NCI-H1436 (cell line): ENCODE measurements around the gene THAP5.

Experiments used
- DNase-seq: peaks from one replicate; lab custom pipeline; 2025; lab: John Stamatoyannopoulos, UW

Gene THAP5

GRCh38 chr7:108533712-108534111 is 35.8 kb downstream of the THAP5 start:
- DNase-seq, result no peak

DNA sequence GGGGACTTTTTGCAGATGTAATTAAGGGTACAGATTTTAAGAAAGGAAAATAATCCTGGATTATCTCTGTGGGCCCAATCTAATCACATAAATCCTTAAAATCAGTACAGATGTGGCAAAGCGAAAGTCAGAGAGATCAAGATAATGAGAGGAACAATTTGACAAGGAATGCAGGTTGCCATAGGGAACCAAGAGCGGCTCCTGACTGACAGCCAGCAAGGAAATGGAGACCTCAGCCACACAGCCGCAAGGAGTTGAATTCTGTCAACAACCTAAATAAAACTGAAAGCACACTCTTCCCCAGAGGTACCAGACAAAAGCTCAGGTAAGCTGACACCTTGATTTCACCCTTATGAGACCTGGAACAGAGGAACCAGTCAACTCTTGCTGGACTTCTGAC is 40.2 kb downstream of the THAP5 start:
- peak; percentile 18 for DNase-seq

GRCh38 chr7:108528183-108528712 is 41.3 kb downstream of the THAP5 start:
- no peak for DNase-seq

DNA sequence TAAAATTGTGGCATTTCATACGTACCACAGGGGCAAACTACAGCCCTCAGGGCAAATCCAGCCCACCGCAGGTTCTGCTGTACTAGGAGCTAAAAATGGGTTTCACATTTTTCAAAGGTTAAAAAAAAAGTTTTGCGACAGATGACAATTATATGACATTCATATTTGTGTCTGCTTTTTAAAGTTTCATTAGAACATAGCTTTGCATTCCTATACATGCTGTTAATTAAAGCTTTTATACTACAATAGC is 42.8 kb downstream of the THAP5 start:
- no peak for DNase-seq

DNA sequence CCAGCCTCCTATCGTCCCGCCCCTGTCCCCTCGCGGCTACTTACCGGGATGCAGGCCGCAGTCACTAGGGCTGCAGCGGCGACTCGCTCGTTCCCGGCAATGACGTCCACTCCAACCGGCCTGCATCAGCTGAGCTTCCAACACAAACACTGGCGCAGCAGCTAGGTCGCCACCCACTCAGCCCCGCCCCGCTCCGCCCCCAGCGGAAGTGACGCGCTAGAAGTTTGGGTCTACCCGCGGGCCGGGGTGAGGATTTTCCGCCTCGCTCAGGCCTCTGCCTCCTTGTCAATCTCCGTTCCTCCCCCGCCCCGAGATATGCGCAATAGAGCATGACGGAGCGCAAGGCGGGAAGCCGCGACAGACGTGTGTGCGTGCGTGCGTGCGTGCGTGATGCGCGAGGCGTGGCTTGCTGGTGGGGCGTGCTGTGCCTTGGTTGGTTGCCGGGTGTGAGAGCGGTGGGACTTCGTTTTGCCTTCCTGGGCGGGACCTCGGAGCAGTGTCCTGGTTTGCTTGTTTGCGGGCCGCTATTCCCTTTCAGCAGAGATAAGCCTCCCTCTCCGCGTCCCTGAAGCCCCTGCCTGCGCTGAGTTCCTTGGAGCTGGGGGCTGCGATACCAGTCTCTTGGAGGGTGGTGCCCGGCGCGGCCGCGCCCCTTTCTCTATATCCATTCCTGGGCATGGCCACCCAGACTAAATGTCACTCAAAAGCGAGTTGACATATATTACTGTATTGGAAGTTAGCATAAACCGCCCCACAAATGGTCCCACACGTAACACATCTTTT is 43.3 kb downstream of the THAP5 start, which contains the start of gene PNPLA8:
Gene PNPLA8 (minus strand): TSS at position 151 of the 783 bp plus-strand sequence. CDS start 10,644 bp downstream, outside the sequence.
- peak; percentile 98 for DNase-seq

DNA sequence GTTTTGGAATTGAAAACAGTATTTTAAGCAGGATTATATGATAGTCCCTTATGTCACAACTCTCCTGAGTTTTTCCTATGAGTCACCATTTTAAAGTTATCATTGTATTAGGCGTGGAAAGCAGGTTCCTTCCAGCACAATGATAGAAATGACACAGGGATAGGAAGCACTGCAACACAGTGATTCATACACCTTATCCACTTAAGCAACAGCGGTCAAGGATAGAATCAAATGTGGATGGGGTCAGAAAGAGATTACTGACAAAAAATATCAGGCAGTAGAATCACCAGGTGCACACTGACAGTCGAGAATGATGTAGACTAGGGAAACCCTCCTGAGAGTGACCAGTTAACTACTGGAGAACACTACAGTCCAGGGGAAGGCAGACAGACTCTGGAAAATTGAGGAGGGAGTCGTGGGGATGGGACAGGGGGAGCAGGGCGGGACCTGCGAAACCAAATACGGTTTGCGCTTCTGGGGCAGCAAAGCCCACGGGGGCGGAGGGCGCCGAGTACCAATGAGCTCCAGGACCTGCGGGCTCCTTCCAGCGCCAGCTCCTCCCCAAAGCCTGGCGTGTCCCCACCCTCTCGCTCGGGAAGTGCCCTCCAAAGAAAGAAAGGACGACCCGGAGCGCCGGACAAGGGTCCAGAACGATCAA is 44.0 kb downstream of the THAP5 start:
- DNase-seq, result peak; percentile 80

DNA sequence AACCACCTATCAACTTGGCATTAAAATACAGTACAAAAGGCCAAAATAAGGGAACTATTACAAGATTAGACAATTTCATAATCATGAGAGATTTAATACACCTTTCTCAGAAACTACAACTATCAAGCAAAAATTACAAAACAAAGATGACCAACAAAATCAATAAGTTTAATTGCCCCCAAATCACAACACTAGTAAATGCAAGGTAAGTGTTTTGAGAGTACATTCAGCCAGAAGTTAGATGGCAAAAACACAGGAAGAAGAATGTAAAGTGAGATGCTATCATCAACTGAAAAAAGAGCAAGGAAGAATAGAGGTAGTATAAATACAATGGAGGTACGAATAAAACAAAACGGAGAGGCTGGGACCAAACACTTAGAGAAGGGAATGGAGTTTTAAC is 46.7 kb downstream of the THAP5 start:
- no peak for DNase-seq

DNA sequence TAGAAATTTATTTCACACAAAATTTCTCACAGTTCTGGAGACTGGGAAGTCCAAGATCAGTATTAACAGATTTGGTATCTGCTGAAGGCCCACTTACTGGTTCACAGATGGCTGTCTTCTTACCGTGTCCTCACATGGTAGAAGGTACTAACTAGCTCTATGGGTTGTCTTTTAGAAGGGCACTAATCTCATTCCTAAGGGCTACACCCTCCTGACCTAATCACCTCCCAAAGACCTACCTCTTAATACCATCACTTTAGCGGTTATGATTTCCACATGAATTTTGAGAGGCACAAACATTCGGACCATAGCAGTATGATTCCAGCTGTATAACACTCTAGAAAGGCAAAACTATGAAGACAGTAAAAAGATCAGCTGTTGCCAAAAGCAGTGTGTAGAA is 51.6 kb downstream of the THAP5 start:
- no peak for DNase-seq

DNA sequence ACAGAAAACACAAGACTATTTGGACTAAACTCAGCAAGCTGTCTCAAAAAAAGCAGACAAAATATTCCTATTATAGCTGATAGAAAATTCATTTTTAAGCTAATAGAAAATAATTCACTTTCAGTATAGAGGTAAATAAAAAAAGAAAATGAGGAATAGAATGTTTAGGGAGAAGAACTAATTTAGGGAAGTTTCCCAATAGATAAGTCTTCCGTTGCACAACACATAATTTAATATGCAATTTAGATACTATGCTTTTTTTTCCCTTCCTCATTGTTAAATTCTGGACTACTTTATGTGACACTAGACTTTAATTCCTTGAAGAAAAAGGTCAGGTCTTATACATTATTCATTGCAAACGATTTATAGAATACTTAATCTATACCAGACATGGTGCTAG is 53.9 kb downstream of the THAP5 start:
- DNase-seq, result no peak

DNA sequence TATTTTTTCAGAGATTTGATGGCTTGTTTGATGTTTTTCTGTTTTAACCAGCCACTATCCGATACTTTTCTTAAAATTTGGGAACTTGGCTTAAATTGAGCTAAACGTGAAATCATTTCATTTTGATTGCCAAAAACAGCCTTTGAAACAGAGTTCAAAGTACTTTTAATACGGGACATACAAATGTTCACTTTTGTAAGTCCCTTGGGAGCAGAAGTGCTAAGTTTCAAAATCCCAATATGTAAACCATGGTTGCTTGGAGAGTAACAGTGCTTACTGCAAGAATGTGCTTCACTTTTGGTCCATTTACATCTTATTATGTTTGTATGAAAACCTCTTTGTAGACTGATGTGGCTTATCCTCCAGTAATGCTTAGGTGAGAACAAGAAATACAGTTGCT is 54.5 kb downstream of the THAP5 start:
- DNase-seq, result no peak
